Stimulated activated CD8-positive, alpha-beta memory T cell treated with anti-CD3 and anti-CD28 coated beads, Interleukin-4, amount 100 ng/mL, for 1 hour (primary cell): Measurements from ENCODE around the gene RLN2.

ENCODE experiments used
- DNase-seq, 2 donors: peaks; one replicate each; pipeline ENCODE4 v3.0.0-alpha.2; 2020; ENCODE audit warnings: low read depth in 2 of 2, low spot score in 1 of 2

The RLN2 gene

GRCh38 chr9:5269249-5269715 lies 35.2 kb downstream of the RLN2 start:
- DNase-seq = no peak

- no peak for DNase-seq
Observed at GRCh38 chr9:5265939-5266338, 38.6 kb downstream of the RLN2 start.

- DNase-seq = no peak
Observed at GRCh38 chr9:5264219-5264595, 40.3 kb downstream of the RLN2 start.

GRCh38 chr9:5263351-5264218 lies 40.9 kb downstream of the RLN2 start:
- DNase-seq = no peak
